DND-41 (cell line): ENCODE data around the gene RFFL.

Experiments used
- CTCF ChIP-seq: IDR thresholded peaks from 2 replicates; pipeline ENCODE4 v1.5.1; 2012; ENCODE audit warnings: borderline replicate concordance, low read length, moderate library complexity, mild to moderate bottlenecking; ENCODE audit not compliant: poor library complexity, severe bottlenecking; ENCODE audit errors: extremely low read depth
- EZH2 ChIP-seq: IDR thresholded peaks from 3 replicates; pipeline ENCODE4 v1.6.1; 2012; ENCODE audit warnings: borderline replicate concordance, low read depth, mild to moderate bottlenecking, moderate library complexity, low read length, inconsistent platforms; ENCODE audit not compliant: severe bottlenecking

GRCh38 chr17:35083071-35083470 lies 19.6 kb upstream of the RFFL start:
- TF ChIP-seq CTCF (no peak), EZH2 (no peak)
